PC-3 (cell line): ENCODE results near the gene ITGA7. TPM values are rescaled to one million over a fixed set of nuclear protein-coding genes. Genes with fewer than 3 reads are reported as not detected.

Experiments
- ATAC-seq: fragments of 200-7000 bp; cut with Tn5 transposase; 2 replicates; pipeline ENCODE4 v1.9.1; 2020; ENCODE audit warnings: mild to moderate bottlenecking, moderate library complexity
- BruUV-seq: library from RNA; stranded (reverse); fragments of 400-500 nt; replicated peaks from 2 replicates; lab custom pipeline; 2021; lab: Mats Ljungman, UMichigan
- CTCF ChIA-PET: fragments of 300-600 bp; sonication (Branson Sonifier 250); formaldehyde crosslinking; loops from one replicate; lab custom pipeline; 2022; ENCODE audit warnings: antibody characterized with exemption; lab: Charles Lee
- POLR2A ChIA-PET: fragments of 300-600 bp; sonication (Branson Sonifier 250); formaldehyde crosslinking; loops from one replicate; lab custom pipeline; 2022; ENCODE audit warnings: antibody characterized with exemption; ENCODE audit not compliant: unreplicated experiment; lab: Charles Lee
- DNase-seq: peaks from one replicate; pipeline ENCODE4 v3.0.0-alpha.2; 2015
- H2AFZ ChIP-seq: fragments of 300-600 bp; sonication (generic); 2 replicates; pipeline ENCODE4 v1.6.0; 2016; ENCODE audit warnings: antibody characterized with exemption, low read length
- H3F3A ChIP-seq: fragments of 300-600 bp; sonication (generic); one replicate; pipeline ENCODE4 v1.6.0; 2017; ENCODE audit warnings: antibody characterized with exemption, low read length, control low read depth, mild to moderate bottlenecking; ENCODE audit not compliant: unreplicated experiment
- H3K27ac ChIP-seq: fragments of 300-600 bp; sonication (generic); 2 replicates; pipeline ENCODE4 v1.5.1; 2016; ENCODE audit warnings: mild to moderate bottlenecking, low read length
- H3K27me3 ChIP-seq: fragments of 300-600 bp; sonication (generic); 2 replicates; pipeline ENCODE4 v1.6.1; 2016; ENCODE audit warnings: low read length, mixed read lengths
- H3K36me3 ChIP-seq: fragments of 300-600 bp; sonication (generic); 2 replicates; pipeline ENCODE4 v1.6.1; 2016; ENCODE audit warnings: low read depth, mixed run types, low read length, mixed read lengths
- H3K4me1 ChIP-seq: fragments of 300-600 bp; sonication (generic); 2 replicates; pipeline ENCODE4 v1.5.1; 2016; ENCODE audit warnings: low read length; ENCODE audit not compliant: insufficient read depth
- H3K4me2 ChIP-seq: fragments of 300-600 bp; sonication (generic); 2 replicates; pipeline ENCODE4 v1.6.0; 2016; ENCODE audit warnings: low read length
- H3K4me3 ChIP-seq: fragments of 300-600 bp; sonication (generic); 2 replicates; pipeline ENCODE4 v1.5.1; 2016; ENCODE audit warnings: mild to moderate bottlenecking, low read length, mixed read lengths
- H3K79me2 ChIP-seq: fragments of 300-600 bp; sonication (generic); 2 replicates; pipeline ENCODE4 v1.6.1; 2017; ENCODE audit warnings: low read length, mixed read lengths
- H3K9ac ChIP-seq: fragments of 300-600 bp; sonication (generic); 2 replicates; pipeline ENCODE4 v1.6.0; 2016; ENCODE audit warnings: mild to moderate bottlenecking, low read length
- H3K9me2 ChIP-seq: fragments of 300-600 bp; sonication (generic); replicated peaks from 2 replicates; pipeline ENCODE4 v1.6.1; 2016; ENCODE audit warnings: mixed run types, low read length, mixed read lengths
- H3K9me3 ChIP-seq: fragments of 300-600 bp; sonication (generic); 2 replicates; pipeline ENCODE4 v1.6.1; 2016; ENCODE audit warnings: low read length, mixed read lengths
- H4K20me1 ChIP-seq: fragments of 300-600 bp; sonication (generic); 2 replicates; pipeline ENCODE4 v1.6.1; 2016; ENCODE audit warnings: low read length, mixed read lengths
- CTCF ChIP-seq: fragments of 300-600 bp; sonication (generic); conservative IDR thresholded peaks from 2 replicates; pipeline ENCODE4 v1.5.1; 2017; ENCODE audit warnings: antibody characterized with exemption, low read depth, mild to moderate bottlenecking, low read length
- EZH2 ChIP-seq: fragments of 300-600 bp; sonication (generic); IDR thresholded peaks from one replicate; pipeline ENCODE4 v1.6.1; 2017; ENCODE audit warnings: antibody characterized with exemption, mild to moderate bottlenecking, low read length; ENCODE audit not compliant: unreplicated experiment
- EZH2phosphoT487 ChIP-seq: fragments of 300-600 bp; sonication (generic); IDR thresholded peaks from 2 replicates; pipeline ENCODE4 v1.6.1; 2018; ENCODE audit warnings: mild to moderate bottlenecking, antibody characterized with exemption, low read length, borderline replicate concordance
- intact Hi-C: fragments of 100-400 bp; cut with micrococcal nuclease; formaldehyde crosslinking; loops from 2 replicates; pipeline ENCODE4 v1.9.0; 2023
- total RNA-seq: library from RNA; depleted of rRNA; stranded (reverse); fragments of >200 nt; gene quantifications from 2 replicates; pipeline ENCODE4 v1.2.3, GENCODE V29; 2014

The ITGA7 gene
- total RNA-seq, 1 experiment from 2014 or later: 4.4 TPM

GRCh38 chr12:55679691-55680090 is 28.0 kb downstream of the ITGA7 start:
- Histone ChIP-seq H4K20me1 (no peaks in the 10 kb centered on the region), H3K36me3 (no peaks in the 10 kb centered on the region), H3F3A (no peaks in the 10 kb centered on the region), H3K27ac (no peak overlapping the region), H2AFZ (no peak overlapping the region), H3K9me3 (no peaks in the 10 kb centered on the region), H3K79me2 (no peaks in the 10 kb centered on the region; the same call in 1 of the 2 replicates), H3K4me3 (no peak overlapping the region), H3K4me2 (no peak overlapping the region), H3K9me2 (0 out of 2 replicates have a peak, but pooled peaks cover 2% of the 10 kb centered on the region), H3K9ac (no peak overlapping the region), H3K4me1 (0 out of 2 replicates have a peak, but pooled peaks cover 12% of the 10 kb centered on the region), H3K27me3 (no peaks in the 10 kb centered on the region)
- TF ChIP-seq EZH2 (no peak), CTCF (no peak), EZH2phosphoT487 (no peak)
- intact Hi-C loops: no loop called here
- DNase-seq (no peak), ATAC-seq (no peak)
- ChIA-PET CTCF (no interaction called here), POLR2A (no interaction called here)
- BruUV-seq: no TSS peak

- Histone ChIP-seq H3F3A (no peaks in the 10 kb centered on the region), H3K4me2 (no peak overlapping the region), H3K79me2 (no peaks in the 10 kb centered on the region), H2AFZ (no peak overlapping the region), H3K9me3 (no peaks in the 10 kb centered on the region), H3K36me3 (no peaks in the 10 kb centered on the region), H3K27ac (no peak overlapping the region), H3K4me3 (no peak overlapping the region), H3K9me2 (0 out of 2 replicates have a peak, but pooled peaks cover 3% of the 10 kb centered on the region), H3K27me3 (no peaks in the 10 kb centered on the region), H4K20me1 (no peaks in the 10 kb centered on the region), H3K9ac (no peak overlapping the region), H3K4me1 (0 out of 2 replicates have a peak, but pooled peaks cover 6% of the 10 kb centered on the region)
- intact Hi-C loops: no loop called here
- ATAC-seq (no peak), DNase-seq (no peak)
- POLR2A ChIA-PET: no interaction called here
- TF ChIP-seq CTCF (no peak), EZH2phosphoT487 (no peak), EZH2 (no peak)
- CTCF ChIA-PET: no interaction called here
- BruUV-seq: no TSS peak
These were observed 31.0 kb downstream of the ITGA7 start for GRCh38 chr12:55676707-55677106.

- Histone ChIP-seq H3K79me2 (no peaks in the 10 kb centered on the region), H4K20me1 (no peaks in the 10 kb centered on the region), H3K27me3 (no peaks in the 10 kb centered on the region), H3K4me2 (no peak overlapping the region), H3K27ac (no peak overlapping the region), H2AFZ (no peak overlapping the region), H3K9me2 (0 out of 2 replicates have a peak, but pooled peaks cover 3% of the 10 kb centered on the region), H3K9ac (no peak overlapping the region), H3K4me3 (no peak overlapping the region), H3F3A (no peaks in the 10 kb centered on the region), H3K9me3 (no peaks in the 10 kb centered on the region), H3K4me1 (no peaks in the 10 kb centered on the region), H3K36me3 (no peaks in the 10 kb centered on the region)
- CTCF ChIA-PET: interaction anchor here (0.5 kb wide), 1 partner anchor 42 kb away, joined by 4 read pairs; no protein-coding TSS in a partner anchor
- no TSS peak for BruUV-seq
- DNase-seq (no peak), ATAC-seq (no peak)
- POLR2A ChIA-PET: no interaction called here
- intact Hi-C loops: no loop called here
- no peak for TF ChIP-seq EZH2phosphoT487
- TF ChIP-seq CTCF: no peak
- TF ChIP-seq EZH2: no peak
These were observed 32.0 kb downstream of the ITGA7 start for GRCh38 chr12:55675666-55676065.
